NCI-H1105 (cell line): Measurements from ENCODE around the gene MRPL23.

Experiments used
- DNase-seq: peaks from one replicate; lab custom pipeline; 2025; lab: John Stamatoyannopoulos, UW

The MRPL23 gene

GRCh38 chr11:1921574-1922141, 25.5 kb upstream of the MRPL23 start:
- DNase-seq = no peak

- no peak for DNase-seq
These were observed 24.6 kb upstream of the MRPL23 start for GRCh38 chr11:1922481-1923081.

- DNase-seq = no peak
These were observed 23.8 kb upstream of the MRPL23 start for GRCh38 chr11:1923201-1923956.

- no peak for DNase-seq
These were observed 23.0 kb upstream of the MRPL23 start for GRCh38 chr11:1924181-1924580.

- no peak for DNase-seq
These were observed 22.3 kb upstream of the MRPL23 start for GRCh38 chr11:1924646-1925372.

- DNase-seq = no peak
These were observed 21.6 kb upstream of the MRPL23 start for GRCh38 chr11:1925373-1926155.

GRCh38 chr11:1926156-1927025, 20.7 kb upstream of the MRPL23 start:
- DNase-seq = no peak

GRCh38 chr11:1927026-1927847, 19.9 kb upstream of the MRPL23 start:
- no peak for DNase-seq

- DNase-seq = no peak
These were observed 19.2 kb upstream of the MRPL23 start for GRCh38 chr11:1927848-1928469.

- DNase-seq = no peak
These were observed 18.7 kb upstream of the MRPL23 start for GRCh38 chr11:1928470-1928890.

- no peak for DNase-seq
These were observed 18.1 kb upstream of the MRPL23 start for GRCh38 chr11:1928891-1929541.

GRCh38 chr11:1929621-1930461, 17.3 kb upstream of the MRPL23 start:
- no peak for DNase-seq

- no peak for DNase-seq
These were observed 16.7 kb upstream of the MRPL23 start for GRCh38 chr11:1930462-1930830.

GRCh38 chr11:1931341-1932104, 15.6 kb upstream of the MRPL23 start:
- DNase-seq = no peak

GRCh38 chr11:1932105-1932480, 15.0 kb upstream of the MRPL23 start:
- no peak for DNase-seq

- DNase-seq = no peak
These were observed 14.5 kb upstream of the MRPL23 start for GRCh38 chr11:1932681-1933080.
